Endothelial cell of umbilical vein (primary cell): ENCODE measurements around the gene EFEMP1. TPM values are rescaled to one million over a fixed set of nuclear protein-coding genes. Genes with fewer than 3 reads are reported as not detected.

ENCODE experiments used
- BruUV-seq: library from RNA; stranded (reverse); fragments of 400-500 nt; replicated peaks from 2 replicates; lab custom pipeline; 2021; lab: Mats Ljungman, UMichigan
- CTCF ChIA-PET: fragments of 300-600, 350-600 bp; sonication (Branson Sonifier 250); formaldehyde crosslinking; loops from one replicate; lab custom pipeline; 2021; ENCODE audit warnings: antibody characterized with exemption, inconsistent platforms; lab: Charles Lee
- POLR2A ChIA-PET: fragments of 300-600, 350-600 bp; sonication (Branson Sonifier 250); formaldehyde crosslinking; loops from one replicate; lab custom pipeline; 2021; ENCODE audit warnings: antibody characterized with exemption, inconsistent platforms; lab: Charles Lee
- DNase-seq: peaks from one replicate; pipeline ENCODE4 v3.0.0-alpha.2; 2011; ENCODE audit warnings: low read depth, low spot score
- FAIRE-seq: peaks from 2 replicates; lab custom pipeline; 2011; peaks lifted over from hg19 to GRCh38; lab: Jason Lieb, UNC
- H2AFZ ChIP-seq: 2 replicates; pipeline ENCODE4 v1.6.0; 2012; ENCODE audit warnings: low read depth, low read length, control low read depth, inconsistent platforms
- H3K27ac ChIP-seq: 2 replicates; pipeline ENCODE4 v1.5.1; 2011; ENCODE audit warnings: low read depth, mild to moderate bottlenecking, control low read depth, low read length, moderate library complexity; ENCODE audit not compliant: insufficient read depth
- H3K27me3 ChIP-seq, 2 experiments: 2 replicates each; pipeline versions ENCODE4 v1.6.0 to v1.6.1; 2011; ENCODE audit warnings: low read length in 2 of 2, mixed read lengths in 1 of 2; ENCODE audit not compliant: control insufficient read depth in 2 of 2, insufficient read depth in 2 of 2
- H3K36me3 ChIP-seq, 2 experiments: 2 replicates in 1 of 2; 3 replicates in 1 of 2; pipeline ENCODE4 v1.5.1; 2011; ENCODE audit warnings: low read length in 2 of 2, mild to moderate bottlenecking in 1 of 2, moderate library complexity in 1 of 2; ENCODE audit not compliant: control insufficient read depth in 2 of 2, insufficient read depth in 2 of 2; ENCODE audit errors: extremely low read depth in 1 of 2
- H3K4me1 ChIP-seq: 3 replicates; pipeline ENCODE4 v1.5.1; 2011; ENCODE audit warnings: mild to moderate bottlenecking, low read length; ENCODE audit not compliant: control insufficient read depth, insufficient read depth; ENCODE audit errors: extremely low read depth
- H3K4me2 ChIP-seq: 2 replicates; pipeline ENCODE4 v1.6.1; 2011; ENCODE audit warnings: low read length, control low read depth, mixed read lengths; ENCODE audit not compliant: insufficient read depth
- H3K4me3 ChIP-seq, 3 experiments: fragments of 200-600 bp in 1 of 3; sonication (generic), shearing (Covaris generic) in 1 of 3; replicated peaks in 1 of 3; 2 replicates each; pipeline ENCODE4 v1.5.1; 2011 to 2016; ENCODE audit warnings: control low read depth in 3 of 3, low read length in 3 of 3, mild to moderate bottlenecking in 2 of 3, inconsistent platforms in 1 of 3, low read depth in 1 of 3, moderate library complexity in 1 of 3; ENCODE audit not compliant: insufficient read depth in 1 of 3
- H3K79me2 ChIP-seq: 2 replicates; pipeline ENCODE4 v1.6.0; 2012; ENCODE audit warnings: low read length, inconsistent platforms; ENCODE audit not compliant: control insufficient read depth, insufficient read depth
- H3K9ac ChIP-seq: replicated peaks from 2 replicates; pipeline ENCODE3; 2011; ENCODE audit warnings: low read length, control low read depth; ENCODE audit not compliant: insufficient read depth; ENCODE audit errors: extremely low read depth
- H3K9me1 ChIP-seq: replicated peaks from 3 replicates; pipeline ENCODE4 v1.6.0; 2011; ENCODE audit warnings: mild to moderate bottlenecking, low read length; ENCODE audit not compliant: control insufficient read depth, insufficient read depth; ENCODE audit errors: extremely low read depth
- H3K9me3 ChIP-seq: replicated peaks from 2 replicates; pipeline ENCODE4 v1.5.1; 2012; ENCODE audit warnings: low read length, inconsistent platforms; ENCODE audit not compliant: control insufficient read depth, insufficient read depth
- H4K20me1 ChIP-seq: replicated peaks from 2 replicates; pipeline ENCODE3; 2011; ENCODE audit warnings: mild to moderate bottlenecking, low read length; ENCODE audit not compliant: control insufficient read depth, insufficient read depth; ENCODE audit errors: extremely low read depth
- EZH2 ChIP-seq: IDR thresholded peaks from 2 replicates; pipeline ENCODE4 v1.6.1; 2012; ENCODE audit warnings: borderline replicate concordance, low read depth, mild to moderate bottlenecking, moderate library complexity, low read length, inconsistent platforms; ENCODE audit not compliant: severe bottlenecking
- FOS ChIP-seq: IDR thresholded peaks from 2 replicates; pipeline ENCODE4 v1.6.1; 2011; ENCODE audit warnings: mild to moderate bottlenecking, low read length, moderate library complexity, borderline replicate concordance; ENCODE audit not compliant: insufficient read depth
- GATA2 ChIP-seq: IDR thresholded peaks from 2 replicates; pipeline ENCODE4 v1.7.0; 2011; ENCODE audit warnings: low read depth, mild to moderate bottlenecking, moderate library complexity, mixed read lengths, low read length; ENCODE audit not compliant: insufficient read length, insufficient read depth
- JUN ChIP-seq: IDR thresholded peaks from 2 replicates; pipeline ENCODE4 v1.6.1; 2011; ENCODE audit warnings: borderline replicate concordance, low read depth; ENCODE audit not compliant: insufficient read length, insufficient read depth
- MYC ChIP-seq: IDR thresholded peaks from one replicate; pipeline ENCODE4 v1.6.1; 2011; ENCODE audit warnings: mild to moderate bottlenecking, low read depth, low read length
- POLR2A ChIP-seq: IDR thresholded peaks from 2 replicates; pipeline ENCODE4 v1.6.1; 2012; ENCODE audit warnings: low read depth, mild to moderate bottlenecking, control low read depth, low read length
- POLR2AphosphoS5 ChIP-seq: IDR thresholded peaks from 2 replicates; pipeline ENCODE4 v1.6.1; 2012; ENCODE audit warnings: low read depth, mild to moderate bottlenecking, control low read depth, low read length, moderate library complexity; ENCODE audit not compliant: insufficient read depth
- dilution Hi-C: fragments of 300-500 bp; cut with MboI; formaldehyde crosslinking; loops from one replicate; pipeline ENCODE4 v1.15.0; 2019; ENCODE audit warnings: low sequenced_read_pairs; ENCODE audit not compliant: extremely low pct_ligation_motif_present
- intact Hi-C: fragments of 100-400 bp; cut with micrococcal nuclease; formaldehyde crosslinking; loops from one replicate; pipeline ENCODE4 v1.10.0; 2022
- polyA plus RNA-seq, 4 experiments: library from polyadenylated mRNA; depleted of rRNA in 3 of 4; stranded (reverse) in 3 of 4; unstranded in 1 of 4; fragments of >200 nt; gene quantifications; 2 replicates each; pipeline versions ENCODE4 v1.2.1 to v1.2.3, GENCODE V29; 2011 to 2012; ENCODE audit warnings: missing spikeins in 1 of 4
- total RNA-seq: library from RNA; stranded (reverse); gene quantifications from 2 replicates; pipeline ENCODE4 v1.2.3, GENCODE V29; 2021
- TF ChIP-seq, protein P1 (sequence below), 2 donors: IDR thresholded peaks; 1 replicate in 1 of 2; 2 replicates in 1 of 2; pipeline ENCODE4 v1.5.1; 2011; ENCODE audit warnings: low read length in 2 of 2, mild to moderate bottlenecking in 2 of 2, moderate library complexity in 2 of 2, control low read depth in 1 of 2, inconsistent platforms in 1 of 2, low read depth in 1 of 2; ENCODE audit not compliant: insufficient read depth in 1 of 2; ENCODE audit errors: extremely low read depth in 1 of 2
- TF ChIP-seq, protein P2 (sequence below): IDR thresholded peaks from 2 replicates; pipeline ENCODE4 v1.6.1; 2011; ENCODE audit not compliant: insufficient read depth, insufficient read length

The EFEMP1 gene
- total and polyA plus RNA-seq, 2 donors (not counting 3 experiments of a cell fraction or from before 2014, with no cell fraction given), result 2,981 to 11,813 TPM

DNA sequence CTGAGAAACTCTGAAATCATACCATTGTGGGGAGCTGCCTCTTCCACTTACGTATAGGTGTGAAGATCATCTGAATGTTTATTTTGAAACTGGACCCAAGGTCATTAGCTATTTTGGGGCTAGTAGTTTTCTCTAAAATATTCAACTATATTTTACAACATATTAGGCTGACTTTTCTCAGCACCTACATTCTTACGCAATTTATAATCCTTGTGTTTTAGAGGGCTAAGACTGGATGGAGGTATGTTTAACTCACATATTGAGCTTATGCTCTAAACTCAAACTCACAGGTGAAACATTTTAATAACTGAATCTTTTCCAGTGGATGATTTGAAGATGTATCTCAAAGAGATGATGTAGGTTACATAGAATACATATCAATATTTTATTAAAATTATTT is 49.2 kb downstream of the EFEMP1 start:
- no peak for FAIRE-seq
- no peaks in the 10 kb centered on the region for H4K20me1 ChIP-seq
- H3K4me3 ChIP-seq, result no peak overlapping the region
- no peaks in the 10 kb centered on the region for H3K9me1 ChIP-seq
- no peak overlapping the region for H2AFZ ChIP-seq
- no peaks in the 10 kb centered on the region for H3K9me3 ChIP-seq
- no TSS peak for BruUV-seq
- ChIA-PET CTCF (interaction anchor here (1.9 to 5.4 kb wide), 2 partner anchors 103 to 136 kb away, joined by 6 to 26 read pairs; no protein-coding TSS in a partner anchor), POLR2A (no interaction called here)
- H3K79me2 ChIP-seq, result peaks cover 71% of the 10 kb centered on the region
- no peak overlapping the region for H3K4me2 ChIP-seq
- H3K27ac ChIP-seq, result no peak overlapping the region
- H3K9ac ChIP-seq, result no peak overlapping the region
- TF ChIP-seq POLR2A (no peak), JUN (no peak), MYC (no peak), POLR2AphosphoS5 (no peak), EZH2 (no peak), FOS (no peak), GATA2 (no peak)
- TF ChIP-seq, protein P1, sequence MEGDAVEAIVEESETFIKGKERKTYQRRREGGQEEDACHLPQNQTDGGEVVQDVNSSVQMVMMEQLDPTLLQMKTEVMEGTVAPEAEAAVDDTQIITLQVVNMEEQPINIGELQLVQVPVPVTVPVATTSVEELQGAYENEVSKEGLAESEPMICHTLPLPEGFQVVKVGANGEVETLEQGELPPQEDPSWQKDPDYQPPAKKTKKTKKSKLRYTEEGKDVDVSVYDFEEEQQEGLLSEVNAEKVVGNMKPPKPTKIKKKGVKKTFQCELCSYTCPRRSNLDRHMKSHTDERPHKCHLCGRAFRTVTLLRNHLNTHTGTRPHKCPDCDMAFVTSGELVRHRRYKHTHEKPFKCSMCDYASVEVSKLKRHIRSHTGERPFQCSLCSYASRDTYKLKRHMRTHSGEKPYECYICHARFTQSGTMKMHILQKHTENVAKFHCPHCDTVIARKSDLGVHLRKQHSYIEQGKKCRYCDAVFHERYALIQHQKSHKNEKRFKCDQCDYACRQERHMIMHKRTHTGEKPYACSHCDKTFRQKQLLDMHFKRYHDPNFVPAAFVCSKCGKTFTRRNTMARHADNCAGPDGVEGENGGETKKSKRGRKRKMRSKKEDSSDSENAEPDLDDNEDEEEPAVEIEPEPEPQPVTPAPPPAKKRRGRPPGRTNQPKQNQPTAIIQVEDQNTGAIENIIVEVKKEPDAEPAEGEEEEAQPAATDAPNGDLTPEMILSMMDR (IDR thresholded peaks at IDR 0.05; ENCODE audit: extremely low read depth in 1 of 2, insufficient read depth in 1 of 2, low read depth in 1 of 2, low read length in 2 of 2), result no peak
- TF ChIP-seq, protein P2, sequence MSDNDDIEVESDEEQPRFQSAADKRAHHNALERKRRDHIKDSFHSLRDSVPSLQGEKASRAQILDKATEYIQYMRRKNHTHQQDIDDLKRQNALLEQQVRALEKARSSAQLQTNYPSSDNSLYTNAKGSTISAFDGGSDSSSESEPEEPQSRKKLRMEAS, result no peak
- peaks cover 44 to 78% of the 10 kb centered on the region in 2 experiments for H3K36me3 ChIP-seq
- H3K27me3 ChIP-seq, result no peaks in the 10 kb centered on the region
- intact Hi-C loops, result no loop called here
- dilution Hi-C loops, result no loop called here
- H3K4me1 ChIP-seq, result peaks cover 69% of the 10 kb centered on the region
- no peak for DNase-seq
